Progenitor cell of endocrine pancreas (in vitro differentiated cells): ENCODE measurements around the gene CCDC137. TPM values are rescaled to one million over a fixed set of nuclear protein-coding genes. Genes with fewer than 3 reads are reported as not detected.

ENCODE experiments used
- DNase-seq: peaks from one replicate; pipeline ENCODE4 v3.0.0; 2021; ENCODE audit warnings: low spot score; ENCODE audit not compliant: unreplicated experiment
- H3K27ac Mint-ChIP-seq: 2 replicates; pipeline ENCODE4 v1.8.0; 2021; ENCODE audit warnings: mild to moderate bottlenecking, moderate library complexity, mixed read lengths
- H3K27me3 Mint-ChIP-seq: 2 replicates; pipeline ENCODE4 v1.8.0; 2021; ENCODE audit warnings: mixed read lengths
- H3K36me3 Mint-ChIP-seq: 2 replicates; pipeline ENCODE4 v1.8.0; 2022; ENCODE audit warnings: mixed read lengths; ENCODE audit not compliant: insufficient read depth
- H3K4me1 Mint-ChIP-seq: 2 replicates; pipeline ENCODE4 v1.8.0; 2021; ENCODE audit warnings: low read depth, mixed read lengths
- H3K4me3 Mint-ChIP-seq: 2 replicates; pipeline ENCODE4 v1.8.0; 2021; ENCODE audit warnings: low read depth, mild to moderate bottlenecking, moderate library complexity, mixed read lengths
- H3K9me3 Mint-ChIP-seq: 2 replicates; pipeline ENCODE4 v1.8.0; 2021; ENCODE audit warnings: low read depth, mixed read lengths
- CTCF ChIP-seq: fragments of 200-600 bp; sonication (generic); IDR thresholded peaks from one replicate; pipeline ENCODE4 v1.5.0; 2021; ENCODE audit warnings: antibody characterized with exemption, mild to moderate bottlenecking; ENCODE audit not compliant: unreplicated experiment
- total RNA-seq: library from RNA; stranded (reverse); gene quantifications from 2 replicates; pipeline ENCODE4 v1.2.1, GENCODE V29; 2021

Gene CCDC137
- total RNA-seq, 1 donor from 2014 or later: 26.6 TPM

GRCh38 chr17:81717049-81717765, 50.7 kb downstream of the CCDC137 start:
- H3K27ac Mint-ChIP-seq: no peak overlapping the region

DNA sequence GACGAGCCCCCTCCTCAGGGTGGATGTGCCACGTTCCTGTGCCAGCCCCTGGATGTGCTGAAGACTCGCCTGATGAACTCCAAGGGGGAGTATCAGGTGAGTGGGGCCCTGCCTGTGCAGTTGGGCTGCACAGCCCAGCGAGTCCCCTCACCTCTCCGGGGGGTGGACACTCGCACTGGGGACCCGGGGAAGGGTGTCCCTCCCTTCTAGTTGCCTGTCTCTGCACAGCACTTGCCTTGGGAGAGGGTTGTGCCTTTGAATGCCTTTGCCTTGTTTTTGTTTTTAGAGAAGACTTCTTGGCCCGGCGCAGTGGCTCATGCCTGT, 51.2 kb downstream of the CCDC137 start:
- Mint-ChIP-seq H3K36me3 (peaks cover 1% of the 10 kb centered on the region), H3K27me3 (no peaks in the 10 kb centered on the region), H3K4me3 (no peak overlapping the region), H3K4me1 (peaks cover 11% of the 10 kb centered on the region), H3K9me3 (no peaks in the 10 kb centered on the region), H3K27ac (no peak overlapping the region)
- no peak for TF ChIP-seq CTCF
- no peak for DNase-seq

More at GRCh38 chr17:81717049-81717765, 50.7 kb downstream of the CCDC137 start:
- Mint-ChIP-seq H3K36me3 (peaks cover 1% of the 10 kb centered on the region), H3K27me3 (no peaks in the 10 kb centered on the region), H3K4me1 (peaks cover 12% of the 10 kb centered on the region), H3K9me3 (no peaks in the 10 kb centered on the region), H3K4me3 (no peak overlapping the region)
- no peak for DNase-seq
- TF ChIP-seq CTCF: no peak

GRCh38 chr17:81719410-81720266, 53.1 kb downstream of the CCDC137 start:
- Mint-ChIP-seq H3K27me3 (peaks cover 9% of the 10 kb centered on the region), H3K9me3 (no peaks in the 10 kb centered on the region), H3K4me3 (no peak overlapping the region), H3K4me1 (no peaks in the 10 kb centered on the region), H3K36me3 (peaks cover 1% of the 10 kb centered on the region), H3K27ac (no peak overlapping the region)
- no peak for TF ChIP-seq CTCF
- no peak for DNase-seq

DNA sequence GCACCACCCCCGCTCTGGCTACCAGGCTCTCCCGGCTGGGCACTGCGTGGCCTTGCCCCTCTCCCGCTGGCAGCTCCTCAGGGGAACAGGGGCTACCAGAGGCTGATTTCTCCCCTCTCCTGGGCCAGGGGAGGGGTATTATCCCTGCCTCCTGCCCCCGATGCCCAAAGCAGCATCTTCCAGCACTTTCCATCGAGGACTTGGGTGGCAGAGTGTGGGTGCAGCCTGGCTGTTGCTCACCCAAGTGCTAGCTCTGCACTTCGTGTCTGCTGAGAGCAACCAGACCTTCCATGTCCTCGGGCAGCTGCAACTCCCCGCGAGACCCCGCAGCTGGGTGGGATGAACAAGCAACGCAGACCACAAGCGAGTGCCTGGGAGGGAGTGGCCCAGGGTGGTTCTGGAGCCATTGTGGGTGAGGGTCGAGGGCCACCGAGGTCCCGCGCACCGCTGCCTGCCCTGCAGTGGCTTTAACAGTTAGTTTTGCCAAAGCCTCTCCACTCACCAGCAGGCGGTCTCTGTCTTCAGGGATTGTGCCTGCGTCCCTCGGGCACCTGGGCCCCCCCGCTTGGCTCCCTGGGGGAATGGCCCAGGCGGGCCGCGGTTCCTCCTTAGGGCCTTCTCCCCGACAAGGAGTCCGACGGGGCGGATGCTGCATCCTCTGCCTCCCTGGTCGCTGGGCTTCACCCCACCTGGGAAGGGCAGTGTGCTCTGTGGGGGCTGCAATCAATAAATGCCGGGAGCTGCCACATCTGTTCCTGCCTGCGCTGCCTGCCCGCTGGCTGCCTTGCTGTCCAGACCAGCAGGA, 53.9 kb downstream of the CCDC137 start:
- Mint-ChIP-seq H3K4me1 (no peaks in the 10 kb centered on the region), H3K27me3 (peaks cover 9% of the 10 kb centered on the region), H3K36me3 (peaks cover 1% of the 10 kb centered on the region), H3K4me3 (no peak overlapping the region), H3K27ac (no peak overlapping the region), H3K9me3 (no peaks in the 10 kb centered on the region)
- no peak for DNase-seq
- TF ChIP-seq CTCF: no peak
